Mesothelial cell of epicardium (in vitro differentiated cells): ENCODE results near the gene SIRPB1. TPM values are rescaled to one million over a fixed set of nuclear protein-coding genes. Genes with fewer than 3 reads are reported as not detected.
"Not testable (repeated sequence)": the region's sequence is repeated elsewhere in the genome, so short reads cannot be mapped to it uniquely, and the experiment has no call there.

Experiments
- DNase-seq, 2 experiments: peaks; one replicate each; pipeline ENCODE4 v3.0.0; 2021; ENCODE audit warnings: low spot score in 2 of 2; ENCODE audit not compliant: unreplicated experiment in 2 of 2
- H3K27ac Mint-ChIP-seq: 2 replicates; pipeline ENCODE4 v1.8.0; 2021; ENCODE audit warnings: mixed read lengths
- H3K27me3 Mint-ChIP-seq: 2 replicates; pipeline ENCODE4 v1.8.0; 2021; ENCODE audit warnings: low read depth, mixed read lengths
- H3K36me3 Mint-ChIP-seq: 2 replicates; pipeline ENCODE4 v1.8.0; 2021; ENCODE audit warnings: mixed read lengths
- H3K4me1 Mint-ChIP-seq: 2 replicates; pipeline ENCODE4 v1.8.0; 2021; ENCODE audit warnings: mixed read lengths
- H3K4me3 Mint-ChIP-seq: 2 replicates; pipeline ENCODE4 v1.8.0; 2021; ENCODE audit warnings: mild to moderate bottlenecking, moderate library complexity, mixed read lengths
- H3K9me3 Mint-ChIP-seq: 2 replicates; pipeline ENCODE4 v1.8.0; 2021; ENCODE audit warnings: mixed read lengths
- total RNA-seq: library from RNA; stranded (reverse); gene quantifications from 3 replicates; pipeline ENCODE4 v1.2.1, GENCODE V29; 2021
- TF ChIP-seq, protein P1 (sequence below): fragments of 200-600 bp; sonication (generic); IDR thresholded peaks from one replicate; pipeline ENCODE4 v1.5.0; 2021; ENCODE audit warnings: antibody characterized with exemption; ENCODE audit not compliant: unreplicated experiment

SIRPB1 gene
- total RNA-seq, 1 donor from 2014 or later: 0.54 TPM

DNA sequence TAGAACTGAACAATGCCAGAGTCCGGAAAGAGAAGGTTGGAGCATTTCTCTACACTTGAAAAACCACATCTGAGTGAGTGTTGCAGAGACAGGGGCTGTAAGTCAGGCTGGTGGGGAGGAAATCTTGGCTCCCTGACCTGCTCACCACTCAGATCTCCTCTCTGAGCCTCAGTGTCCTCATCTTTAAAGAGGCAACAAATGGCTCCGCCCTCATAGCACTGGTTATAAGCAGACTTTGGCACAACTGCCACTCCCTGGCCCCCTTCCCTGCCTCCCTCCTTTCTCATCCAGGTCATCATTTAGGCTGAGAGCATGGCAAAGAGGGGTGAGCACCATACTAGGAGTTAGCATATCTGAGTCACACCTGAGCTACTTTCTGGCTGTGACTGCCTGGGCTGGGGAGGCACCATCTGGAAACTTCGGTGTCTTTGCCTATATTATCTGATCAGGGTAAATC lies 27.2 kb upstream of the SIRPB1 start:
- no peak overlapping the region for H3K27ac Mint-ChIP-seq
- H3K27me3 Mint-ChIP-seq: peaks cover 20% of the 10 kb centered on the region
- no peak for DNase-seq
- H3K9me3 Mint-ChIP-seq: no peaks in the 10 kb centered on the region
- H3K4me3 Mint-ChIP-seq: no peak overlapping the region
- no peaks in the 10 kb centered on the region for H3K36me3 Mint-ChIP-seq
- H3K4me1 Mint-ChIP-seq: no peaks in the 10 kb centered on the region
- TF ChIP-seq, protein P1, sequence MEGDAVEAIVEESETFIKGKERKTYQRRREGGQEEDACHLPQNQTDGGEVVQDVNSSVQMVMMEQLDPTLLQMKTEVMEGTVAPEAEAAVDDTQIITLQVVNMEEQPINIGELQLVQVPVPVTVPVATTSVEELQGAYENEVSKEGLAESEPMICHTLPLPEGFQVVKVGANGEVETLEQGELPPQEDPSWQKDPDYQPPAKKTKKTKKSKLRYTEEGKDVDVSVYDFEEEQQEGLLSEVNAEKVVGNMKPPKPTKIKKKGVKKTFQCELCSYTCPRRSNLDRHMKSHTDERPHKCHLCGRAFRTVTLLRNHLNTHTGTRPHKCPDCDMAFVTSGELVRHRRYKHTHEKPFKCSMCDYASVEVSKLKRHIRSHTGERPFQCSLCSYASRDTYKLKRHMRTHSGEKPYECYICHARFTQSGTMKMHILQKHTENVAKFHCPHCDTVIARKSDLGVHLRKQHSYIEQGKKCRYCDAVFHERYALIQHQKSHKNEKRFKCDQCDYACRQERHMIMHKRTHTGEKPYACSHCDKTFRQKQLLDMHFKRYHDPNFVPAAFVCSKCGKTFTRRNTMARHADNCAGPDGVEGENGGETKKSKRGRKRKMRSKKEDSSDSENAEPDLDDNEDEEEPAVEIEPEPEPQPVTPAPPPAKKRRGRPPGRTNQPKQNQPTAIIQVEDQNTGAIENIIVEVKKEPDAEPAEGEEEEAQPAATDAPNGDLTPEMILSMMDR: no peak

DNA sequence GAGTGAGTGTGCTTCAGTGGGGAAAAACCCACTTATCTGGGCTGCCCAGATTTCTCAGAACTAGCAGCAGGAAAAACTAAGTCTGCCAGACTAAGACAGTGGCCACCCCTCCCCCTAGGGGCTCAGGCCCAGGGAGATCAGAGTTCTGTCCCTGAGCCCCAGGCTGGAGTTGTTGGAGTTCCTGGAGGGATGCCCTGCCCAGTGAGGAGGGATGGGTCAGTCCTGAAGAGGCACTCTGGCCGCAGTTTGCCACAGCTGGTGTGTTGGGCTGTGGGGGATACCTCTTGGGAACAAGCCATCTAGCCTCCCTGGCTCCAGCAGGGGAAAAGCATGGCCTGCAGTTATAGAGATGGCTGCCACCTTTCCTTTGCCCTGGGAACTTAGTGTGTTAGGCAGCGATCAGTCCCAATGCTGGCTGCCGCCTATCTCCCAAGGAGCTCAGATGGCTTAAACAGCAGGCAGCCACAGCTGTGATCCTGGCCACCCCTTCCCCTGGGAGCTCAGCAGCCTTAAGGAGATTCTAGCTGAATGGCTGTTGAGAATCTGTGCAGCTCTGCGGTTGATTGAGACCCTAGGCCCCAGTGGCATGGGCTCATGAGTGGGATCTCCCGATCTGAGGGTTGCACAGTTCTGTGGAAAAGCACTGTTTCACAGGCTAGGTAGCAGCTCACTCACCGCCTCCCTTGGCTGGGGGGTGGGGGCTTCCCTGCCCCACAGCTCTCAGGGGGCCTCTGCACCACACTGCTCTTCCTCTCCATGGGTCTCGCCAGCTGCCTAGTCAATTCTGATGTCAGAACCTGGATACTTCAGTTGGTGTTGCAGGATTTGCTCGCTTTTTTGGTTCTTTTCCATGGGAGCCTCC lies 24.5 kb upstream of the SIRPB1 start:
- Mint-ChIP-seq H3K36me3 (no peaks in the 10 kb centered on the region), H3K9me3 (no peaks in the 10 kb centered on the region), H3K27ac (no peak overlapping the region), H3K27me3 (peaks cover 10% of the 10 kb centered on the region), H3K4me1 (no peaks in the 10 kb centered on the region), H3K4me3 (no peak overlapping the region)
- TF ChIP-seq, protein P1: no peak
- no peak for DNase-seq

GRCh38 chr20:1638643-1639042 lies 18.8 kb upstream of the SIRPB1 start:
- H3K27me3 Mint-ChIP-seq, H3K4me1 Mint-ChIP-seq, H3K4me3 Mint-ChIP-seq, H3K9me3 Mint-ChIP-seq, H3K36me3 Mint-ChIP-seq, H3K27ac Mint-ChIP-seq, DNase-seq: not testable (repeated sequence)

- Mint-ChIP-seq H3K4me1 (peaks cover 6% of the 10 kb centered on the region), H3K4me3 (no peak overlapping the region), H3K27ac (no peak overlapping the region), H3K9me3 (peaks cover 4% of the 10 kb centered on the region), H3K36me3 (no peaks in the 10 kb centered on the region), H3K27me3 (peaks cover 5% of the 10 kb centered on the region)
- TF ChIP-seq, protein P1: no peak
- no peak for DNase-seq
Observed at GRCh38 chr20:1637755-1638154, 17.9 kb upstream of the SIRPB1 start.

DNA sequence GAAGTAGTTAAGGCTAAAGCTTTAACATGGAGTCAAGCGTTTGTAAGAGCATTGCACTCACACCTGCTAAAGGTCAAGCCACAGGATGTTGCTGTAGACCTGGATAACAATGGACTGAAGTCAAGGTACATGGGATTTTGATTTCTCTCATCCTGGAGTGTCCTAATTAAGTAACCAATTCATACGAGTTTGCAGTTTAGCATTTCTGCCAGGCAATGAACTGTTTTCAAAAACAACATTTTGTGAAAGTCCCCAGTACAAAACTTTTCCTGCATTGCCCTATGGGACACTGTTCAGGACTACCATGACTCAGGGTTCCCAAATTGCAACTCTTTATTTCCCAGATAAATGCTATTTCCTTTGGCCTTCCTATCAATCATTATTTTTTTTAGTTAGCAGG lies 17.4 kb upstream of the SIRPB1 start:
- Mint-ChIP-seq H3K9me3 (peaks cover 4% of the 10 kb centered on the region), H3K4me3 (no peak overlapping the region), H3K4me1 (peaks cover 6% of the 10 kb centered on the region), H3K27me3 (peaks cover 5% of the 10 kb centered on the region), H3K27ac (no peak overlapping the region), H3K36me3 (no peaks in the 10 kb centered on the region)
- DNase-seq: no peak
- TF ChIP-seq, protein P1: no peak

GRCh38 chr20:1636621-1637020 lies 16.8 kb upstream of the SIRPB1 start:
- Mint-ChIP-seq H3K9me3 (peaks cover 4% of the 10 kb centered on the region), H3K27me3 (peaks cover 5% of the 10 kb centered on the region), H3K4me3 (no peak overlapping the region), H3K4me1 (peaks cover 6% of the 10 kb centered on the region), H3K27ac (no peak overlapping the region), H3K36me3 (no peaks in the 10 kb centered on the region)
- no peak for DNase-seq
- TF ChIP-seq, protein P1: no peak
